ENCODE results near the gene FLOT2. TPM values are rescaled to one million over a fixed set of nuclear protein-coding genes. Genes with fewer than 3 reads are reported as not detected.
"Not testable (repeated sequence)": the region's sequence is repeated elsewhere in the genome, so short reads cannot be mapped to it uniquely, and the experiment has no call there.

Gene FLOT2
- total RNA-seq, 1 donor from 2014 or later, result 72.4 TPM

- Histone ChIP-seq H3K27ac (no peak overlapping the region), H3K27me3 (no peaks in the 10 kb centered on the region), H3K4me3 (no peak overlapping the region), H3K9me3 (no peaks in the 10 kb centered on the region), H3K4me1 (no peaks in the 10 kb centered on the region), H3K36me3 (peaks cover 68 to 79% of the 10 kb centered on the region in 2 donors)
- no peak for DNase-seq (ENCODE audit: low spot score in 2 of 2)
- intact Hi-C loops (cut with DNase I), result no loop called here
- TF ChIP-seq, protein P1, sequence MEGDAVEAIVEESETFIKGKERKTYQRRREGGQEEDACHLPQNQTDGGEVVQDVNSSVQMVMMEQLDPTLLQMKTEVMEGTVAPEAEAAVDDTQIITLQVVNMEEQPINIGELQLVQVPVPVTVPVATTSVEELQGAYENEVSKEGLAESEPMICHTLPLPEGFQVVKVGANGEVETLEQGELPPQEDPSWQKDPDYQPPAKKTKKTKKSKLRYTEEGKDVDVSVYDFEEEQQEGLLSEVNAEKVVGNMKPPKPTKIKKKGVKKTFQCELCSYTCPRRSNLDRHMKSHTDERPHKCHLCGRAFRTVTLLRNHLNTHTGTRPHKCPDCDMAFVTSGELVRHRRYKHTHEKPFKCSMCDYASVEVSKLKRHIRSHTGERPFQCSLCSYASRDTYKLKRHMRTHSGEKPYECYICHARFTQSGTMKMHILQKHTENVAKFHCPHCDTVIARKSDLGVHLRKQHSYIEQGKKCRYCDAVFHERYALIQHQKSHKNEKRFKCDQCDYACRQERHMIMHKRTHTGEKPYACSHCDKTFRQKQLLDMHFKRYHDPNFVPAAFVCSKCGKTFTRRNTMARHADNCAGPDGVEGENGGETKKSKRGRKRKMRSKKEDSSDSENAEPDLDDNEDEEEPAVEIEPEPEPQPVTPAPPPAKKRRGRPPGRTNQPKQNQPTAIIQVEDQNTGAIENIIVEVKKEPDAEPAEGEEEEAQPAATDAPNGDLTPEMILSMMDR (IDR thresholded peaks at IDR 0.05), result no peak
These were observed 17.0 kb downstream of the FLOT2 start for GRCh38 chr17:28880572-28880945.

DNA sequence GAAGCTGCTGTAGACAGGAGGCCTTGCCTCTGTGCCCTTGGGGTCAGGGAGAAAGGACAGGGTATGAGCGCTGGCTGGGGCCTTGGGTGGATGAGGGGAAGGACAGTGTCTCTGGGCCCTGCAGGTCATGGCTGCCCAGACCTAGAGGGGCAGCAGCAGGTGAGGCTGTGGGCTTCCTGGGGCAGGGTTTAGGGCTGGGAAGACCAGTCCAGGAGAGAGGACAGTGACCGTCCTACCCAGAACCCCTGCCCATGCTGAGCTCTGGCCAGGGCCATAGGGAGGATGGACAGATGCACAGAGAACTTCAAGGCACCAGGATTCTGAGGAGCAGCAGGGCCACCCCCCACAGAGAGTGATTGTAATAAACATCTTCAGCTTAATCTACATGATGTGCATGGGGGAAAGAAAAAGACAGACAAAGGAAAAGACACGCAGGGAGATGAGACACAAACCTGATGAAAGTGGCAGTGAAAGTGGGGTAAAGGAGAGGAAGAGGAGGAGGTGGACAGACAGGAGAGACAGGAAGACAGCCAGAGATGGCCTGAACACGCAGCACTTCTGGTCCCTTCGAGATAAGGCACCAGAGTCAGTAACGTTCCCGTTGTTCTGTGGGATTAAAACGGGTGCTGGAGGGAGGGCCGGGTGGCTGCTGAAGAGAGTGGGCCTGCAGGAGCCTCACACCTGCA is 17.5 kb downstream of the FLOT2 start:
- H3K27me3 ChIP-seq, result no peaks in the 10 kb centered on the region

GRCh38 chr17:28878981-28879380 is 18.6 kb downstream of the FLOT2 start:
- Histone ChIP-seq H3K36me3 (peaks cover 53 to 64% of the 10 kb centered on the region in 2 donors), H3K27me3 (no peaks in the 10 kb centered on the region), H3K27ac (no peak overlapping the region), H3K9me3 (no peaks in the 10 kb centered on the region), H3K4me1 (no peaks in the 10 kb centered on the region), H3K4me3 (no peak overlapping the region)
- intact Hi-C loops (cut with DNase I), result no loop called here
- no peak for DNase-seq (ENCODE audit: low spot score in 2 of 2)
- TF ChIP-seq, protein P1 (IDR thresholded peaks at IDR 0.05), result peak in 1 of 3 experiments; percentile 22

More for the DNA sequence above, 17.5 kb downstream of the FLOT2 start:
- no peaks in the 10 kb centered on the region for H3K4me1 ChIP-seq
- peaks cover 62 to 74% of the 10 kb centered on the region in 2 donors for H3K36me3 ChIP-seq
- H3K9me3 ChIP-seq, result no peaks in the 10 kb centered on the region
- no peak for DNase-seq (ENCODE audit: low spot score in 2 of 2)
- TF ChIP-seq, protein P1 (IDR thresholded peaks at IDR 0.05), result no peak
- intact Hi-C loops (cut with DNase I), result no loop called here
- no peak overlapping the region for H3K4me3 ChIP-seq
- H3K27ac ChIP-seq, result no peak overlapping the region

DNA sequence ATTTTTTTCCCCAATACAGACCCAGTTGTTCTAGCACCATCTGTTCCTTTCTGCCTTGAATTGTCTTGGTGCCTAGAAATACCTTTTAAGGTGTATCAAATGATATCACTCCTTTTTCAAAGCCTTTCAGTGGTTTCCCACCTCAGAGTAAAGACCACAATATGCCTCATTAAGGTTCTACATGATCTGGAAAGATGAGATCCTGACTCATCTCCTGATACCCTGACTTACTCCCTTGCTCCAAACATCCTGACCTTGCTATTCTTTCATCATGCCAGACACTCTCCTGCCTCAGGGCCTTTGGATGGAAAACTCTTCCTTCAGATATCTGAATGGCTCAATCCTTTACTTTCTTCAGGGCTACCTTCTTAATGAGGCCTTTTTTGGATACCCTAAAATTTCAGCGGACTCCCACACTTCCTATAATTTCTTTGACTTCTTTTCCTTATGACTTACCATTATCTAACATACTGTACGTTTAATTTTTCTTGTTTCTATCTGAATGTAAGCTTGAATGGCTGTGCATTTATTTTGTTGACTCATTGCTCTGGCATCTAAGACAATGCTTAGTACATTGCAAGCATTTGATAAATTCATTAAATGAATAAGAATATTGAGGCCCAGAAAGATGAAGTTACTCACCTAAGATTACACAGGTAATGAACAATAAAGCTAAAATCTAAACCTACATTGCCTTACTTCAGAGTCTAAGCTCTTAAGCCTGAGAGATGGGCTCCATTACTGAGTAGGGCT is 19.2 kb downstream of the FLOT2 start:
- no peaks in the 10 kb centered on the region for H3K9me3 ChIP-seq
- H3K36me3 ChIP-seq, result peaks cover 46 to 57% of the 10 kb centered on the region in 2 donors
- intact Hi-C loops (cut with DNase I), result no loop called here
- H3K27me3 ChIP-seq, result no peaks in the 10 kb centered on the region
- no peaks in the 10 kb centered on the region for H3K4me1 ChIP-seq
- H3K27ac ChIP-seq, result no peak overlapping the region
- no peak for DNase-seq (ENCODE audit: low spot score in 2 of 2)
- H3K4me3 ChIP-seq, result no peak overlapping the region
- TF ChIP-seq, protein P1 (IDR thresholded peaks at IDR 0.05), result no peak

- intact Hi-C loops (cut with DNase I); H3K27me3 ChIP-seq: not testable (repeated sequence)
These were observed 20.3 kb downstream of the FLOT2 start for GRCh38 chr17:28877150-28877711.

More at GRCh38 chr17:28877150-28877711, 20.3 kb downstream of the FLOT2 start:
- H3K4me1 ChIP-seq; DNase-seq (ENCODE audit: low spot score in 2 of 2); H3K9me3 ChIP-seq; H3K4me3 ChIP-seq; H3K27ac ChIP-seq: not testable (repeated sequence)
- H3K36me3 ChIP-seq, result peaks cover 35 to 46% of the 10 kb centered on the region in 2 donors

Data from ascending aorta (tissue), 2 donors.